NCI-H2227 (cell line): ENCODE measurements around the gene LHX5.
"Not testable (repeated sequence)": the region's sequence is repeated elsewhere in the genome, so short reads cannot be mapped to it uniquely, and the experiment has no call there.

Experiments
- DNase-seq: peaks from one replicate; lab custom pipeline; 2025; ENCODE audit not compliant: unreplicated experiment; lab: John Stamatoyannopoulos, UW

Gene LHX5

GRCh38 chr12:113471619-113472171, at the start of gene LHX5:
TSS of gene LHX5 (minus strand) at chr12:113471871. CDS start at chr12:113471498, 373 bp downstream.
- DNase-seq = peak; percentile 64

- peak; percentile 72 for DNase-seq
These were observed 48.0 kb upstream of the LHX5 start for GRCh38 chr12:113519464-113520307.

- DNase-seq = peak; percentile 86
These were observed 43.6 kb upstream of the LHX5 start for GRCh38 chr12:113515082-113515856.

- no peak for DNase-seq
These were observed 42.9 kb upstream of the LHX5 start for GRCh38 chr12:113514602-113515001.

GRCh38 chr12:113512568-113512967, 40.9 kb upstream of the LHX5 start:
- no peak for DNase-seq

GRCh38 chr12:113506867-113507266, 35.2 kb upstream of the LHX5 start:
- DNase-seq = no peak

- DNase-seq = no peak
These were observed 34.3 kb upstream of the LHX5 start for GRCh38 chr12:113505941-113506340.

GRCh38 chr12:113504917-113505316, 33.2 kb upstream of the LHX5 start:
- no peak for DNase-seq

- DNase-seq = no peak
These were observed 29.2 kb upstream of the LHX5 start for GRCh38 chr12:113500782-113501311.

- no peak for DNase-seq
These were observed 28.6 kb upstream of the LHX5 start for GRCh38 chr12:113500306-113500675.

GRCh38 chr12:113498490-113498889, 26.8 kb upstream of the LHX5 start:
- no peak for DNase-seq

- DNase-seq = peak; percentile 33
These were observed 26.0 kb upstream of the LHX5 start for GRCh38 chr12:113497693-113498092.

- not testable (repeated sequence) for DNase-seq
These were observed 24.3 kb upstream of the LHX5 start for GRCh38 chr12:113495941-113496340.

- DNase-seq = no peak
These were observed 16.7 kb upstream of the LHX5 start for GRCh38 chr12:113488322-113488721.

- no peak for DNase-seq
These were observed 15.1 kb upstream of the LHX5 start for GRCh38 chr12:113486722-113487121.

GRCh38 chr12:113485330-113485729, 13.7 kb upstream of the LHX5 start:
- no peak for DNase-seq

GRCh38 chr12:113482334-113482733, 10.7 kb upstream of the LHX5 start:
- DNase-seq = no peak

- no peak for DNase-seq
These were observed 8.8 kb upstream of the LHX5 start for GRCh38 chr12:113480336-113480971.

- no peak for DNase-seq
These were observed 8.1 kb upstream of the LHX5 start for GRCh38 chr12:113479590-113480335.

- no peak for DNase-seq
These were observed 7.5 kb upstream of the LHX5 start for GRCh38 chr12:113479216-113479589.
